ENCODE data around the gene NDUFA5.

NDUFA5 gene

DNA sequence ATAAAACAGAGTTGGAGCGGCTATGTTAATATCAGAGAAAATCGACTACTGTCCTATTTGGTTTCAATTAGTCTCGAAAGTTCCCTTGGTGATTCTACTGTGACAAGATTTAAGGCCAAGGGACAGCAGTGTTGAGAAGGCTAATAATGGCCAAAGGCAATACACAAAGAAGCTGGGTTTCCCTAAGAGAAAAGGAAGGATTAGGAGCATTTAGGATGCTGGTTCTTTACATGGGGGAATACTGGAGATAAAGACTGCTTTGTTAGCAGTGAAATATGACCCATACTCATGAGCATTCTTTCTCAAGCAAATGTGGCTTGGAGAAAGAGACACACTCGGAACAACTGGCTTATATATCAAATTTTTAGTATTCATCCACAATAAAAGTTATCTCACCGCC lies 55.4 kb downstream of the NDUFA5 start:
- DNase-seq (ENCODE audit: low spot score): no peak

DNA sequence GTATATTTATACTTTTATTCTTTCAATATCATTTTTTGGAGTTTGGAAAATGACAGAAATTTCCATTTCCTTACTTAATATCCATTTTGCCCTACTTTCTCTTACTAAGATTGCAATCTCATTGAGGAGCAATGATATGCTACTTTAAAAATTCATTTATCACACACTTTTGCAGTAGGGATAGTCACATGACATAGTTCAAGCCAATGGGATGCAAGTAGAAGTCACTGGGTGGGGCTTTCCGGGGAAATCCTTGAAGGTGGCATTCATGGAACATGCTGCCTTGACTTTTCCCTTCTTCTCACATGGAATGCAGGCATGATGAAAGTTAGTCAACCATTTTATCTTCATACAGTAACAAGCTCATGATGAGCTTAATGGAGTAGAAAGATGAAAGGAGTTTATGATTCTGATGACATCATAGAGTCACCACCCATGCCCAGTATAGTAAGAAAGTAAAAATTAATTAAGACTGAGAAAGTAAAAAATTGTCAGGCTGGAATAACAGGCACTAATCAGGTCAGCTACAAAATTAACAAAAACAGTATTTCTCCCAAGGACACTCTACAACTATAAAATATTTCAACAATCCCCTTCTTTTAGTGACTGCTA lies 56.6 kb downstream of the NDUFA5 start:
- DNase-seq (ENCODE audit: low spot score): no peak

DNA sequence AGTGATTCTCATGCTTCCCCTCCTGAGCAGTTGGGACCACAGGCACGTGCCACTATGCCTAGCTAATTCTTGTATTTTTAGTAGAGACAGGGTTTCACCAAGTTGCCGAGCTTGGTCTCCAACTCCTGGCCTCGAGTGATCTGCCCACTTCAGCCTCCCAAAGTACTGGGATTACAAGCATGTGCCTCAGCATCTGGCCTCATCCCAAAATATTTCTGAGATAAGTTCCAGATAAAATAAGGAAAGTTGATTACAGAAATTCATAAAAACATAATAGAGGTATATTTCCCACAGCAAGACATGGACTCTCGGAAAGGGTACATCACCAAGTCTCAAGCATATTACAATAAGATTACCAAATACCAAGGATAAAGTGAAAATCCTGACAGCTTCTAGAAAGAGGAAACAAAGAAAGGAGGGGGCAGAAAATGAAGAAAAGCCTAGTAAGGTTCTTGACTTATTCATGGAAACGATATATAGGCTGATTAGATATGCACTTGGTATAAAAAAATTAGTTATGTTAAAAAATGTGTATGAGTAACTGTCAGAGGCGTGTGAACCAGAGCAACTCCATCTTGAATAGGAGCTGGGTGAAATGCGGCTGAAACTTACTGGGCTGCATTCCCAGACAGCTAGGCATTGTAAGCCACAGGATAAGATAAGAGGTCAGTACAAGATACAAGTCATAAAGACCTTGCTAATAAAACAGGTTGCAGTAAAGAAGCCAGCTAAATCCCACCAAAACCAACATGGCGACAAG lies 58.2 kb downstream of the NDUFA5 start:
- DNase-seq (ENCODE audit: low spot score): no peak

DNA sequence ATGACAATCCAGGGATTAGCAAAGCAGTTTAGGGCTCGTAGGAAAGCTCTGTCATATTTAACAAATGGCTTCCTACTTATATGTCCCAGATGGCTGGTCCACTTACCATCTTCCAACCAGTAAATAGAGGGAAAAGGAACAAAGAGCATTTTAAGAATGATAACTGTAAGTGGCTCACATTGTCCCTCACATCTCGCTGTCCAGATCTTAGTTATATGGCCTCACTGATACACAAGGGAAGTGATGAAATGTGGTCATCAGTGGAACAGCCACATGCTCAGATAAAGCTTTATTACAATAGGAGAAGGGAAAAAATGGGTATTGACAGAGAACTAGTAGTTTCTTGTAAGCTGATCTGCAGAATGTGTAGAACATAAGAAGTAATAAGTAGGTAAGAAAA lies 59.0 kb downstream of the NDUFA5 start:
- no peak for DNase-seq (ENCODE audit: low spot score)

DNA sequence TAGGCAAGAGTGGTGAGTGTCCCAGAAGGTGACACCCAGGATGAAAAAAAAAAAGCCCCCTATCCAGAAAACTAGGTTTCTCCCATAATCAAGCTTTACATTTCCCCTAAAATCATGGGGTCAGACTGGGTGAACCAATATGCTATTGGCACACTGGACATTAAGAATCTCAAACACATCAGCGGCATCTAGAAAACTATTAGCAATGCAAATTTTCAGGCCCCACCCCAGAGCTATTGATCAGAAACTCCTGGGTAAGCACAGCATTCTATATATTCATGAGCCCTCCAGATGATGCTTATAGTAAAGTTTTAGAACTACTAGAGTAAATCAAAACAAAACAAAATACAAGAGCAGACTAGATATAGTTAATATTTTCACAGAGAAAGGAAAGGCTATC lies 59.6 kb downstream of the NDUFA5 start:
- DNase-seq (ENCODE audit: low spot score): no peak

DNA sequence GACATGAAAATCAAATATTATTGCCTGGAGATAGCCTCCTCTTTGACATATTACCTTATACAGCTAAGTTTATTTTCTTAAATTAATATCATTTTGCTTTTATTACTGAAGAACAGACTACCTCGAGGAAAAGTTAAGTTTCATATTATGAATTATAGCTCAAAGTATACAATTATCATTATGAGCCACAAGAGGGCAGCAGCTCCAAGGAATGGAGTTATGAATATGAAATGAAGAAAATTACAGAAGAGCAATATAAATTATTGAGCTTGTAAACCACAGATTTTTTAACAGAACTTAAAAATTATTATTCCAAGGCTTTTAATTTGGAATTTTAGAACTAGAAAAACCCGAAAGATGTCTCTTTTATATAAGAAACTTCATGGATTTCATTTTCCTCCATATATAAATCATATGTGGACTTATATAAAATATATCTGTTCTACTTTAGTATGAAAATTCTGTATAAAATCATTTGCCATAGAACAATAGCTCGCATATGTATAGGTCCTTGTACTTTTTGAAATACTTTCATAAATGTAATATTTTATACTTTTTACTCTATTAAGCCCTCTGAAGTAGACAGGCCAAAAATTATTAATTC lies 63.3 kb downstream of the NDUFA5 start:
- peak; percentile 54 for DNase-seq (ENCODE audit: low spot score)

DNA sequence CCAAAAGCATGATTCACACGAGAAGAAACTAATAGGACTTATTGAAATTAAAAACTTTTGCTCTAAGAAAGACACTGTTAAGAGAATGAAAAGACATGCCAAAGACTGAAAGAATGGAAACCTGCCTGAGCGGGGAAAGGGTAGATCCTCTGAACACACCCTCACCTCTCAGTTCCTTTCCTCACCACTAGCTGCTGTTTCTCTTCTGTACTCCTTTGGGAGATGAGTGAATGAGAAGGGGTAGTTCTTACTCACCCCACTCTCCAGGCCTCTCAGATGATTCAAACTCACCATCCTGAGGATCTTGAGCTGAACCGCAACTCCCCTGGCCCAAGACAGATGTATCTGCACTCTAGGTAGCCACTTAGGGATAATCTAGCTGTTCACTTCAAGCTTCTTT lies 65.1 kb downstream of the NDUFA5 start:
- no peak for DNase-seq (ENCODE audit: low spot score)
